Measurements from ENCODE around the gene EEF2K.

- TF ChIP-seq NFATC3 (CRISPR knock-in tag; IDR thresholded peaks at IDR 0.05) = no peak
- TF ChIP-seq, protein P1, sequence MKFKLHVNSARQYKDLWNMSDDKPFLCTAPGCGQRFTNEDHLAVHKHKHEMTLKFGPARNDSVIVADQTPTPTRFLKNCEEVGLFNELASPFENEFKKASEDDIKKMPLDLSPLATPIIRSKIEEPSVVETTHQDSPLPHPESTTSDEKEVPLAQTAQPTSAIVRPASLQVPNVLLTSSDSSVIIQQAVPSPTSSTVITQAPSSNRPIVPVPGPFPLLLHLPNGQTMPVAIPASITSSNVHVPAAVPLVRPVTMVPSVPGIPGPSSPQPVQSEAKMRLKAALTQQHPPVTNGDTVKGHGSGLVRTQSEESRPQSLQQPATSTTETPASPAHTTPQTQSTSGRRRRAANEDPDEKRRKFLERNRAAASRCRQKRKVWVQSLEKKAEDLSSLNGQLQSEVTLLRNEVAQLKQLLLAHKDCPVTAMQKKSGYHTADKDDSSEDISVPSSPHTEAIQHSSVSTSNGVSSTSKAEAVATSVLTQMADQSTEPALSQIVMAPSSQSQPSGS (CRISPR knock-in tag; IDR thresholded peaks at IDR 0.05) = no peak
- TF ChIP-seq ARID2 (CRISPR knock-in tag; IDR thresholded peaks at IDR 0.05; ENCODE audit: borderline replicate concordance) = no peak
- TF ChIP-seq ATF3 (CRISPR knock-in tag; IDR thresholded peaks at IDR 0.05) = no peak
- TF ChIP-seq, protein P2, sequence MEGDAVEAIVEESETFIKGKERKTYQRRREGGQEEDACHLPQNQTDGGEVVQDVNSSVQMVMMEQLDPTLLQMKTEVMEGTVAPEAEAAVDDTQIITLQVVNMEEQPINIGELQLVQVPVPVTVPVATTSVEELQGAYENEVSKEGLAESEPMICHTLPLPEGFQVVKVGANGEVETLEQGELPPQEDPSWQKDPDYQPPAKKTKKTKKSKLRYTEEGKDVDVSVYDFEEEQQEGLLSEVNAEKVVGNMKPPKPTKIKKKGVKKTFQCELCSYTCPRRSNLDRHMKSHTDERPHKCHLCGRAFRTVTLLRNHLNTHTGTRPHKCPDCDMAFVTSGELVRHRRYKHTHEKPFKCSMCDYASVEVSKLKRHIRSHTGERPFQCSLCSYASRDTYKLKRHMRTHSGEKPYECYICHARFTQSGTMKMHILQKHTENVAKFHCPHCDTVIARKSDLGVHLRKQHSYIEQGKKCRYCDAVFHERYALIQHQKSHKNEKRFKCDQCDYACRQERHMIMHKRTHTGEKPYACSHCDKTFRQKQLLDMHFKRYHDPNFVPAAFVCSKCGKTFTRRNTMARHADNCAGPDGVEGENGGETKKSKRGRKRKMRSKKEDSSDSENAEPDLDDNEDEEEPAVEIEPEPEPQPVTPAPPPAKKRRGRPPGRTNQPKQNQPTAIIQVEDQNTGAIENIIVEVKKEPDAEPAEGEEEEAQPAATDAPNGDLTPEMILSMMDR (CRISPR knock-in tag; IDR thresholded peaks at IDR 0.05) = no peak
- no peak for TF ChIP-seq HOXD1 (CRISPR knock-in tag; IDR thresholded peaks at IDR 0.05)
- TF ChIP-seq YY1 (IDR thresholded peaks at IDR 0.05; ENCODE audit: insufficient read depth, insufficient replicate concordance, low read depth, low read length) = no peak
- no peak for TF ChIP-seq HDAC2 (CRISPR knock-in tag; IDR thresholded peaks at IDR 0.05)
- TF ChIP-seq SP2 (CRISPR knock-in tag; IDR thresholded peaks at IDR 0.05) = no peak
- no peak for TF ChIP-seq PCBP1 (IDR thresholded peaks at IDR 0.05; ENCODE audit: borderline replicate concordance, low read depth, low read length)
- no peak for TF ChIP-seq SP1 (IDR thresholded peaks at IDR 0.05)
- no peak for TF ChIP-seq SP1 (CRISPR knock-in tag; IDR thresholded peaks at IDR 0.05)
Observed at GRCh38 chr16:22220714-22221113, 14.6 kb downstream of the EEF2K start.

Data from HepG2 (cell line).